Measurements from ENCODE around the gene WDR86.

Gene WDR86, protein sequence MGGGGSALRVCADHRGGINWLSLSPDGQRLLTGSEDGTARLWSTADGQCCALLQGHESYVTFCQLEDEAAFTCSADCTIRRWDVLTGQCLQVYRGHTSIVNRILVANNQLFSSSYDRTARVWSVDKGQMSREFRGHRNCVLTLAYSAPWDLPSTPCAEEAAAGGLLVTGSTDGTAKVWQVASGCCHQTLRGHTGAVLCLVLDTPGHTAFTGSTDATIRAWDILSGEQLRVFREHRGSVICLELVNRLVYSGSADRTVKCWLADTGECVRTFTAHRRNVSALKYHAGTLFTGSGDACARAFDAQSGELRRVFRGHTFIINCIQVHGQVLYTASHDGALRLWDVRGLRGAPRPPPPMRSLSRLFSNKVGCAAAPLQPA

DNA sequence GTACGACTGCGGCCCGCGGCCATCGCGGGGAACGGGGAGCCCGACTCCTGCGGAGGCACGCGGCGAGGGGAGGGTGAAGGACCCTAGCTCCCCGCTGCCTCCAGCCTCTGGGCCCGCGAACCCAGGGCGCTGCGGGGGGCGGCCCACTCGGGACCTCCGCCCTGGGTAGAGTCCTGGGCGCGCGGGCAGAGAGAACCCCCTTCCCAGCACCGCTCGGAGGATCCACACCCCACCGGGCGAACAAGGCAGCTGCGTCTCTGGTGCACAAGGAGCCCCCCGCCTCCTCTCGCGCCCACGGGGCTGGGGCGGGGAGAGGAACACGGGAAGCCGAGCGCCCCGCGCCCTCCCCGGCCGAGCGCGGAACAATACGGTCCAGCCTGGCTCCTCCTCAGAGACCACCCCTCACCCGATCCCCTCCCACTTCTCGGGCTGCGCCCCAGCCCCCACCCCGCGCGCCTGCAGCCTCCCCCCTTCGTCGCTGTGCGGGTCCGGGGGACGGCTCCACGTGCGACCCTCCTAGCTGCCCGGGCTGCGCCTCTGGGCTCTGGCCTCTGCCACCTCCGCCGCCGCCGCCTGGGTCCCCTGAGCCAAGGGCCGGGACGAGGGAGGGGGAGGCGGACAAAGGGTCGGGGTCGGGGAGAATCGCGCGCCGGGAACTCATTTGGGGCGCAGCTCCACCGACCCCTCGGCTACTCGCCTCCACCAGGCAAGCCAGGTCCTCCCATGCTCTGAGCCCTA is at the start of gene WDR86:
TSS of gene WDR86 (minus strand) at position 372 of the 738 bp plus-strand sequence. CDS start 449 bp downstream, outside the sequence.
- DNase-seq = peak; percentile 66

- DNase-seq = no peak
Measured at GRCh38 chr7:151457534-151457933, 47.7 kb upstream of the WDR86 start.

GRCh38 chr7:151456782-151457181 is 46.9 kb upstream of the WDR86 start:
- DNase-seq = no peak

- DNase-seq = no peak
Measured at GRCh38 chr7:151456276-151456675, 46.4 kb upstream of the WDR86 start.

DNA sequence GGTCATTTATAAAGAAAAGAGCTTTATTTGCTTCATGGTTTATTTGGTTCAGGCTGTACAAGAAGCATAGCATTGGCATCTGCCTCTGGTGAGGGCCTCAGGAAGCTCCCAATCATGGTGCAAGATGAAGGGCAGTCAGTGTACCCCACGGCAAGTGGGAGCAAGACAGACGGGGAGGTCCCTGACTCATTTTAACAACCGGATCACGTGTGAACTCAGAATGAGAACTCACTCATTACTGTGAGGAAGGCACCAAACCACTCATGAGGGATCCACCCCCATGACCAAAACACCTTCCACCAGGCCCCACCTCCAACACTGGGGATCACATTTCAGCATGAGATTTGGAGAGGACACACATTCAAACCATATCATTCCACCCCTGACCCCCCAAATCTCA is 45.9 kb upstream of the WDR86 start:
- DNase-seq = no peak

GRCh38 chr7:151454932-151455530 is 45.2 kb upstream of the WDR86 start:
- no peak for DNase-seq

GRCh38 chr7:151454305-151454704 is 44.5 kb upstream of the WDR86 start:
- no peak for DNase-seq

DNA sequence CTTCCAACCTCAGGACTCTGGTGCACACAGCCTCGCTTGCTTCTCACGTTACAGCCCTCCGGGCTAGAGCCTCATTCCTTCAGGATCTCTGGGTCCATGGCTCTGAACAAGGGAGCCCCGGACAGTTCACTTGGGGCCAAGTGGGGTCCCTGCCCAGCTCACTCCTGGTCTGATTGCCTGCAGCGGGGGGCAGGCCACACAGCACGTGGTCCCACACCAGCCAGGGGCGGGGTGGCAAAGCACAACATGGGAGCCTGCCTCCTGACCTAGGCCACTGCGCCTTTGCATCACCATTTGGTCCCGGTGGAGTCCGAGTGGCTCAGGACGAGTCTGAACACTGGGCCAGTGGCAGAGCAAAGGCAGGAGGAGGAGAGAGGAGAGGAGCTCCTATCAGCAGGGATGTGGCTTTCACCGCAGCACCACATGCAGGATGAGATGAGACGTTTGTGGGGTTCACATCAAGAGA is 43.5 kb upstream of the WDR86 start:
- DNase-seq = no peak

DNA sequence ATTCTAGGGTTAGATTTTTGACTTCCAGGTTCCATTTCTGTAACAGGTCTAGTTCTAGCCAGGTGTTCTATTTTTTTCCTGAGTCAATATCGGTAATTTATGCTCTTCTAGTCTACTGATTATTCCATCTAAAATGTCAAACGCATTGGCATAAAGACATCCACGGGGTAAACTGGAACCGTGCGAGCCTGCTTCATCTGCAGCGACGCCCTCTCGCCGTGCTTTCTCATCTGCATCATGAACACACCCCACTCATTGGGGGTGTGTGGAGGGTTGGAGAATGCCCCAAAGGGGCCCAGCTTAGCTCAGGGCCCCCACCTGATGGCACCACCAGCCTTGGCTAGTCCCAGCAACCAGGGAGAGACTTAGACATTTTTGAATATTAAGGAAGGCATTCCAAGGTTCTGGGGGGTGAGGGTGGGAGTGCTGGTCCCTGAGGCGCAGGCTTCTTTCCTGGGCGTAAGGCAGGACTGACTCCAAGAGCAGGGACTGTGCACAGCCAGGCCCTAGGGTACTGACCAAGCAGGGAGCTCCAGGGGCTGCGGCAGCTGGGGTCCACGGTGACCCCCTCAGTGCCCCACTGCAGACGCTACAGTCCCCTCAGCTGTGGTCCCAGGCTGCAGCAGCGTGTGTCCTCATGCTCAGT is 43.0 kb upstream of the WDR86 start:
- DNase-seq = no peak

GRCh38 chr7:151451626-151452571 is 42.1 kb upstream of the WDR86 start:
- DNase-seq = peak; percentile 43

- DNase-seq = no peak
Measured at GRCh38 chr7:151451156-151451555, 41.3 kb upstream of the WDR86 start.

GRCh38 chr7:151449990-151450389 is 40.2 kb upstream of the WDR86 start:
- DNase-seq = no peak

DNA sequence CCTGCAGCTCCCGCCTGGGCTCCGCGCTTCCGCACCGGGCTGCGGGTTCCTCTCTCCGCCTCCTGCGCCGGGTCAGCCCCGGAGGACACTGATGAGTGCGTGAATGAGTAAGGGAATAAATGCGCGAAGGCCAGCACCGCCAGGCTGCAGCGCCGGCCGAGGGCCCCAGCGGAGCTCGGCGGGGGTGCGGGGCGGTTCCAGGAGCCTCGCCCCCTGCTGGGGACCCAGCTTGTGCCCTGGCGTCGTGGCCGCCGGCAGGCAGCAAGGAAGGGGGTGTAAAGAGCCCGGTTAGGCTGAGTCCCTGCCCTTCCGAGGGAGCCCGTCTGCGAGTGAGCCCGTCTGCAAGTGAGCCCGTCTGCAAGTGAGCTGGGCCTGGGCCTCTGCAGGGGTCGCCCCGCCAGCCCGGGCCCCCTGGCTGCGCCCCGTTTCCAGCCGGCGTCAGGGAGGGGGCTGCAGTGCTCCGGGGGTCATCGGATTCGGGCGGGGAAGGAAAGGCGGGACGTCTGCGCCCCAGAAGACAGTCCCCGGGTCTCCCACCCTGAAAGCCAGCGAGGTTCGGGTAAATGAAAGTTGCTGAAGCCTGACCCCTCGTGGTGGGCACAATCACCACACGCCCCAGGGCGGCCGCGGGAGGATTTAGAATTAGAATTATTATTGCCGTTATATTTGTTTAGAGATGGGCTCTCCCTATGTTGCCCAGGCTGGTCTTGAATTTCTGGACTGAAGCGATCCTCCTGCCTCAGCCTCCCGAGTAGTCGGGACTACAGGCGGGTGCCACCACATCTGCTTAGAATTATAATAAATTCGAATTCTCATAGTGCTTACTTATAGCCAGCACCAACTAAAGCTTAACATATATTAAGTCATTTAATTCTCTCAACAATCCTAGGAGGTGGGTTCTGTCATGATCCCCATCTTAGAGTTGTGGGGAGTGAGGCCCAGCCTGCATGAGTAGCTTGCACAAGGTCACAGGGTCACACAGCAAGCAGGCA is 38.7 kb upstream of the WDR86 start:
- DNase-seq = peak; percentile 80

GRCh38 chr7:151447901-151448260 is 38.0 kb upstream of the WDR86 start:
- no peak for DNase-seq

- DNase-seq = no peak
Measured at GRCh38 chr7:151447312-151447711, 37.5 kb upstream of the WDR86 start.

GRCh38 chr7:151446412-151446811 is 36.6 kb upstream of the WDR86 start:
- DNase-seq = no peak

DNA sequence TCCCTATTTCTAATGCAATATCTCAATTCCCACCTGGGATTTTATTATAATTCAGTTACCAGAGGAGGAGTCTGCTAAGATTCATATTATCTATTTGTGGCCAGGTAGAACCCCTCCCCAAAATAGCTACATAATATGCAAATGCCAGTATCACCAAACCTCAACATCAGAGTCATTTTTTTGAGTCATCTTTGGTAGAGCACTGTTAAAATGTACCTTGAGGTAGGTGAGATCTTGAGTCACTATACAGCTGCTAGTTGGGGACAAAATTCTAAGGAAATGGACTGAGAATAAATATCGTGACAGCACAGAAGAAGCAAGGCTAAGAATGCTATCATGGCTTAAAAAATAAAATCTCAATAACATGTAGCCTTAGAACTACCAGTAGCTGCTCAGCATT is 34.8 kb upstream of the WDR86 start:
- DNase-seq = no peak

GRCh38 chr7:151442776-151443496 is 33.1 kb upstream of the WDR86 start:
- DNase-seq = no peak

DNA sequence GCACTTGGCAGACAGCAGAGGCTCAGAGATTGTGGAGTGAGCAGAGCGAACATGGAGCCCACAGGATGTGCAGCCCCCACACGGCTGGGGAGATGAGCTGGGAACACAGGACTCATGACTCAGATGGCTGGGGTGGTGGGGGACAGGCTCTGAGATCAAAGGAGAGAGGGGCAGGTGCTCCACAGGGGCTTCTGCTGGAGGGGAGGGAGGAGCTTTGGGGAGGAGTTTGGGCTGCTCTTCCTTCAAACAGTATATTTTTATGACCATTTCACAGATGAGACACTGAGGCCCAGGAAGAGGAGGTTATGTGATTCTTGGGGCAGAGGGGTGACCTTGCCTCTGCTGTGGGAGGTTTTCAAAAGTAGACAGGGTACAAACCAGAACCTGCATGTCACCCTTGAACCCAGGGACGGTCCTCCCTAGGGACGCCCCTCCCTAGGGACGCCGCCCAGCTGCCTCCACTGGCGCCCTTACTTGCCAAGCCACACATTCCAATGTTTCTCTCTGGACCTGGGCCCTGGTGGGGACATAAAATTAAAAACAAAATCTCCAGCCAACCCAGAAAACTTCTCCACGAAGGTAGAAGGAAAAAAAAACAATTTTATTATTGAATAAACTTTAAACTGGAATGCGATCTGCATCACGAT is 31.1 kb upstream of the WDR86 start:
- DNase-seq = no peak

Data from NCI-H69 (cell line).